Measurements from ENCODE around the gene RNF149.

The RNF149 gene

GRCh38 chr2:101231937-101232730, 76.4 kb downstream of the RNF149 start:
- no peak for DNase-seq (ENCODE audit: low read depth in 2 of 2)

- DNase-seq (ENCODE audit: low read depth in 2 of 2), result no peak
These were observed 77.3 kb downstream of the RNF149 start for GRCh38 chr2:101231240-101231639.

- no peak for DNase-seq (ENCODE audit: low read depth in 2 of 2)
These were observed 77.9 kb downstream of the RNF149 start for GRCh38 chr2:101230541-101231001.
